Fibroblast of the conjunctiva (primary cell): Measurements from ENCODE around the gene KRT6A.
"Not testable (repeated sequence)": the region's sequence is repeated elsewhere in the genome, so short reads cannot be mapped to it uniquely, and the experiment has no call there.

Experiments used
- DNase-seq: peaks from one replicate; pipeline ENCODE4 v3.0.0-alpha.2; 2010; ENCODE audit warnings: low read depth

KRT6A gene

DNA sequence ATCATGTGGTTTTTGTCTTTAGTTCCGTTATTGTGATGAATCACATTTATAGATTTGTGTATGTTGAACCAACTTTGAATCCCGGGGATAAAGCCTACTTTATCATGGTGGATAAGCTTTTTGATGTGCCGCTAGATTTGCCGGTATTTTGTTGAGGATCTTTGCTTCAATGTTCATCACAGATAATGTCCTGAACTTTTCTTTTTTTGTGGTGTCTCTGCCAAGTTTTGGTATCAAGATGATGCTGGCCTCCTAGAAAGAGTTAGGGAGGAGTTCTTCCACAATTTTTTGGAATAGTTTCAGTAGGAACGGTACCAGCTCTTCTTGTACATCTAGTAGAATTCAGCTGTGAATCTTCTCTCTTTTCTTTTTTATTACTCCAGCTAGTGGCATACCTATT, 34.2 kb downstream of the KRT6A start:
- DNase-seq: no peak

- DNase-seq: no peak
Measured at GRCh38 chr12:52455821-52456220, 37.2 kb downstream of the KRT6A start.

GRCh38 chr12:52454411-52455201, 38.5 kb downstream of the KRT6A start:
- DNase-seq: no peak

DNA sequence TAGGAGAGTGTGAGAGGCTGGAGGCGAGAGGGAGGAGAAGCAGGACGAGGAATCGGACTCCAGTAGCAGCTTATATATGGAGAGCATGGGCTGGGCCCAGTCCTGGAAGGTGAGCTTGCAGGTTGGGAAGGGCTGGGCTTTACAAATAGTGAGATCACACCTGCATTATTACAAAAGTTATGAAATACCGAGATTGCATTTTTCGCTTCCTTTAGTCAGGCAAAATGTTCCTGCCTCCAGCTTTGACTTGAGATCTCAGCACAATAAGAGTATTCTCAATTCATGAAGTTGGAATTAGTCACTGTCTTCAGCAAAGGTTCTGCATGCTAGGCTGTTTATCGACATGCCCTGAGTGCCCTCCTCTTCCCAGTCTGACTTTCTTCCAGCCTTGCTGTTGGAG, 41.0 kb downstream of the KRT6A start, which contains the start of gene KRT6B:
Gene KRT6B, minus strand, starts transcription at position 46 of the 400 bp plus-strand sequence. CDS start 68 bp downstream, outside the sequence.
- DNase-seq: no peak

- DNase-seq: no peak
Measured at GRCh38 chr12:52448228-52448627, 44.8 kb downstream of the KRT6A start.

- DNase-seq: not testable (repeated sequence)
Measured at GRCh38 chr12:52447196-52447595, 45.9 kb downstream of the KRT6A start.

GRCh38 chr12:52446367-52447045, 46.6 kb downstream of the KRT6A start:
- no peak for DNase-seq

- DNase-seq: no peak
Measured at GRCh38 chr12:52445876-52446275, 47.2 kb downstream of the KRT6A start.

DNA sequence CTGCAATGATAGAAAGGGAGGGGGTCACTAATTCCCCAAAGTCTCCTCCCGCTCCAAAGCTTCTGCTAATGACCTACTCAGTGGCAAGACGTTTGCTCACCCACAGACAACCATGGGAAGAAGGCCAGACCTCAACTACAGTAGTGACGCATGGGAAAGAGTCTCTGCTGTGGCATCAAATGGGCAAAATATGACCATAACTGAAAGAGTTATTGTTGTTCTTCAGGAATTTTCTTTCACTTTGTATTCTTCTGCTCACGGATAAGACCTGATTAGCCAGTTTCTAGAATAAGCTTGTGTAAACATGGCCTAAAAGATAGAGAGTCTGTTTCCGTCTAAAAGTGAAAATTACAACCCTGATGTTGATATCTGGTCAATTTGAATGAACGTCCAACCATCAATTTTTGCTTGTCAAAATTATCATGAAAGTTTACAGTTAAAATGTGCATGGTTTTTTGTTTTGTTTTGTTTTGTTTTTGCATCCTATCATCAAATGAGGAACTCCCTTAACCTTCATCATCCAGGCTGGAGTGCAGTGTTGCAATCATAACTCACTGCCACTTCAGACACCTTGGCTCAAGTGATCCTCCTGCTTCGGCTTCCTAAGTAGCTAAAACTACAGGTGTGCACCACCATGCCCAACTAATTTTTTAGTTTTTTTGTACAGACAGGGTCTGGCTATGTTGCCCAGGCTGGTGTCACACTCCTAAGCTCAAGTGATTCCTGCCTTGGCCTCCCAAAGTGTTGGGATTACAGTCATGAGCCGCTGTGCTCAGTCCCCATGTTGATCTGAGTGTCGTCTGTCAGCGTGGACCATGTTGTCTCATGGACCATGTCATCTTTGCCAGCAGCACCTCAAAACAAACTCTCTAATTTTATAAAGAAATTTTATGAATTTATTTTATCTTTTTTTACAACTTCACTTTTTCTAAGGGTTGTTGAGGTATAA, 48.1 kb downstream of the KRT6A start:
- no peak for DNase-seq

DNA sequence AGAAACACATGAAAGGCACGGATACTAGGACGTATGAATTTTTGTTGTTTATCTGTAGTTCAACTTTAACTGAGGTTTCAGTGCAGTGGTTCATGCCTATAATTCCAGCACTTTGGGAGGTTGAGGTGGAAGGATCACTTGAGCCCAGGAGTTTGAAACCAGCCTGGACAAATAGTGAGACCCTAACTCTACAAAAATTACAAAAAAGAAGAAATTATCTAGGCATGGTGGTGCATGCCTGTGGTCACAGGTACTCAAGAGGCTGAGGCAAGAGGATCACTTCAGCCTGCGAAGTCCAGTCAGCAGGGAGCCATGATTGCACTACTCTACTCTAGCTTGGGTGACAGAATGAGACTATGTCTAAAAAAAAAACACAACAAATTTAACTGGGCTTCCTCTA, 49.1 kb downstream of the KRT6A start:
- DNase-seq: no peak

DNA sequence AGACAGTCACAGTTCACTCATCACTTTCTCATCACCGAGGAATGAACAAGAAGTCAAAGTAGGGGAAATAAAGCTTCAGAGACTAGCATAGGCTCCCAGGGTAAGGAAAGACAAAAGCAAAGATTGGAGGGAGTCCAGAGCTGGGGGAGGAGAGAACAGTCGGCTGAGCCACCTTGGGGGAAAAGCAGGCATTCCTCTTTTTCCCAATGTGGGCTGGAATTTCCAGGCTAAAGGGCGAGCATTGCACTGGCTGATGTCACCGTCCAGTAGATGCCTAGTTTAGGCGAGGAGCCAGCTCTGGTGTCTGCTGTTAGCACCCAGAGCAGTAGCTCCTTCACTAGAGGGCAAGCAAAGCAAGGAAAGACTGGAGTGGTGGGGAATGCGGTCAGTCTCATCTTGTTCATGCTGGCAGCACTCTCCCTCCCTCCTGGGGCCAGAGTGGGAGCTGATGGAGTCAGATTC, 50.4 kb downstream of the KRT6A start:
- DNase-seq: peak; percentile 35

GRCh38 chr12:52441320-52441911, 51.6 kb downstream of the KRT6A start:
- no peak for DNase-seq

GRCh38 chr12:52440821-52441319, 52.2 kb downstream of the KRT6A start:
- no peak for DNase-seq

DNA sequence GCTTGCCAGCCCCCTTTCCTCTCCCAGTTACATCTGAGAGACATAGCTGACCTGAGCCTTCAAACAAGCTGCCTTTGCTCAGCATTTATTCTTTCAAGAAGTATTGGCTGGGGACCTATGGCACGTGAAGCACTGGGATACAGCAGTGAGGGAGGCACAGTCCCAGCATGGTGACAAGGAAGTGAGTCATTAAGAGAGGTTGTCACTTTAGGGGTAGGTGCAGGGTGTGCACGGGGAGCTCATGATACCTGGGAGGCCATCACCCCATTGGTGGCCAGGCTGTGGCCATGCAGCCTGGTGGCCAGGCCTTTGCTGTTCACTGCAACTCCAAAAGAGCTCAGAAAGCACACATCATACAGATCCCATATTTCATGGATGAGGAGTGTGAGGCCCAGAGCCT, 53.2 kb downstream of the KRT6A start:
- no peak for DNase-seq

GRCh38 chr12:52439420-52439819, 53.6 kb downstream of the KRT6A start:
- no peak for DNase-seq

- no peak for DNase-seq
Measured at GRCh38 chr12:52438305-52439301, 54.5 kb downstream of the KRT6A start.

DNA sequence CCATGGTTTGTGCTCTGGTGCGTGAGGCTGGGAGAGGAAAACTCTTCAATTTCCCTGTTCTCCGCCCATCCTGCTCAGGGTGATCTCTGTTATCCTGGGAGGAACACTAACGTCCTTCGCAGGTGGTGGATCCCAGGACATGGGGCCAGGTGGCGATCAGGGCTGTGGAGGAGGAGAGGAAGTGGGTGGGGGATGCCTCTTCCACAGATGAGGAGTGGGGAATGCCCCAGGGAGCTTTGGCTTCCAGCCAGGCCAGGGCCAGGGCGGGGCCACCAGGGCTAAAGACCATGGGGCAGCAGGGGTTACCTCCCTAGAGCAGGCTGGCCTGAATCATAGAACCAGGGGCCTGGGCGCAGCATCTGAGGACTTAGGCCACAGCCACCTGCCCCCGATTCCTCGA, 55.5 kb downstream of the KRT6A start:
- no peak for DNase-seq
